Suppressor macrophage (primary cell): ENCODE results near the gene PCBP4.

Source experiments
- DNase-seq, 4 experiments: peaks; one replicate each; pipeline ENCODE4 v3.0.0-alpha.2; 2020 to 2022

The PCBP4 gene

GRCh38 chr3:51954713-51955112 is 12.5 kb downstream of the PCBP4 start:
- DNase-seq: no peak

- DNase-seq: peak; percentile 35 to 70 (median 58)
Observed at GRCh38 chr3:51954105-51954504, 13.1 kb downstream of the PCBP4 start.

GRCh38 chr3:51953445-51953844 is 13.8 kb downstream of the PCBP4 start:
- peak; percentile 61 to 78 (median 71) for DNase-seq

- no peak for DNase-seq
Observed at GRCh38 chr3:51950899-51951298, 16.4 kb downstream of the PCBP4 start.

GRCh38 chr3:51949121-51949520 is 18.1 kb downstream of the PCBP4 start:
- DNase-seq: no peak

GRCh38 chr3:51948016-51948580 is 19.2 kb downstream of the PCBP4 start:
- no peak for DNase-seq

GRCh38 chr3:51947215-51947900 is 19.9 kb downstream of the PCBP4 start:
- DNase-seq: no peak

GRCh38 chr3:51946796-51947195 is 20.5 kb downstream of the PCBP4 start:
- DNase-seq: no peak

GRCh38 chr3:51945926-51946705 is 21.1 kb downstream of the PCBP4 start:
- DNase-seq: no peak

- DNase-seq: no peak
Observed at GRCh38 chr3:51945031-51945840, 22.0 kb downstream of the PCBP4 start.

GRCh38 chr3:51944451-51945021 is 22.7 kb downstream of the PCBP4 start:
- DNase-seq: no peak

- no peak for DNase-seq
Observed at GRCh38 chr3:51943451-51944391, 23.5 kb downstream of the PCBP4 start.

GRCh38 chr3:51942603-51943450 is 24.4 kb downstream of the PCBP4 start:
- DNase-seq: peak; percentile 36 to 63 (median 56)

- DNase-seq: peak; percentile 100
Observed at GRCh38 chr3:51941798-51942602, 25.3 kb downstream of the PCBP4 start, which contains the start of the genes PARP3 and RRP9. TSS of gene PARP3 (plus strand) at chr3:51942363. CDS start at chr3:51943356, 993 bp downstream. TSS of gene RRP9 (minus strand) at chr3:51941904. CDS start at chr3:51941867, 37 bp downstream.

- DNase-seq: no peak
Observed at GRCh38 chr3:51941463-51941797, 25.8 kb downstream of the PCBP4 start.

GRCh38 chr3:51940648-51941462 is 26.4 kb downstream of the PCBP4 start:
- peak in 1 of 4 experiments; percentile 9 for DNase-seq

- no peak for DNase-seq
Observed at GRCh38 chr3:51938780-51939425, 28.4 kb downstream of the PCBP4 start.
